Fibroblast of the conjunctiva (primary cell): ENCODE data around the gene CRYGN.

Source experiments
- DNase-seq: peaks from one replicate; pipeline ENCODE4 v3.0.0-alpha.2; 2010; ENCODE audit warnings: low read depth

CRYGN gene

GRCh38 chr7:151379534-151380198 lies 60.3 kb downstream of the CRYGN start:
- no peak for DNase-seq

- DNase-seq: no peak
Observed at GRCh38 chr7:151379193-151379520, 60.8 kb downstream of the CRYGN start.
